OCI-LY3 (cell line): Measurements from ENCODE around the gene PHLDB1.

Experiments used
- EZH2phosphoT487 ChIP-seq: fragments of 200-600 bp; shearing (Covaris generic); IDR thresholded peaks from 2 replicates; pipeline ENCODE4 v1.6.1; 2018; ENCODE audit warnings: antibody characterized with exemption, mixed run types, low read depth
- TF ChIP-seq, protein P1 (sequence below): fragments of 200-600, 300-600 bp; sonication (generic); IDR thresholded peaks from 2 replicates; pipeline ENCODE4 v1.5.1; 2014; ENCODE audit warnings: antibody characterized with exemption, low read length, low read depth

DNA sequence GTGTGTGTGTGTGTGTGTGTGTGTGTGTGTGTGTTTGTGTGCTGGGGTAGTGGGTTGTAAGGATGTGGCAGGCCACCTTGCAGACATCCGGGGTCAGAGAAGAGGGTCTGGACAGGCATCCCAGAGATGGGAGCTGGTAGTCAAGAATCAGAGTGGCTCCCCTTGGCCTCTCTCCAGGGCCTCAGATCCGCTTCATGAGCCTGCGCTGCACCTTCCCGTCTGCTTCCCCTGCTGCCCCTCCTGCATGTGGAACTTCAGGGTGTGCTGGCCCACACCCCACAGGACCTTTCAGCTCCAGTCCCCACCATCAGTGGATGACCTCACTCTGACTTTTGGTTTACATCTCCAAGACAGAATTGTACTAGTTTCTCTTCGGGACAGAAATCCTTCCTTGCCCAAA, 40.9 kb downstream of the PHLDB1 start:
- TF ChIP-seq, protein P1, sequence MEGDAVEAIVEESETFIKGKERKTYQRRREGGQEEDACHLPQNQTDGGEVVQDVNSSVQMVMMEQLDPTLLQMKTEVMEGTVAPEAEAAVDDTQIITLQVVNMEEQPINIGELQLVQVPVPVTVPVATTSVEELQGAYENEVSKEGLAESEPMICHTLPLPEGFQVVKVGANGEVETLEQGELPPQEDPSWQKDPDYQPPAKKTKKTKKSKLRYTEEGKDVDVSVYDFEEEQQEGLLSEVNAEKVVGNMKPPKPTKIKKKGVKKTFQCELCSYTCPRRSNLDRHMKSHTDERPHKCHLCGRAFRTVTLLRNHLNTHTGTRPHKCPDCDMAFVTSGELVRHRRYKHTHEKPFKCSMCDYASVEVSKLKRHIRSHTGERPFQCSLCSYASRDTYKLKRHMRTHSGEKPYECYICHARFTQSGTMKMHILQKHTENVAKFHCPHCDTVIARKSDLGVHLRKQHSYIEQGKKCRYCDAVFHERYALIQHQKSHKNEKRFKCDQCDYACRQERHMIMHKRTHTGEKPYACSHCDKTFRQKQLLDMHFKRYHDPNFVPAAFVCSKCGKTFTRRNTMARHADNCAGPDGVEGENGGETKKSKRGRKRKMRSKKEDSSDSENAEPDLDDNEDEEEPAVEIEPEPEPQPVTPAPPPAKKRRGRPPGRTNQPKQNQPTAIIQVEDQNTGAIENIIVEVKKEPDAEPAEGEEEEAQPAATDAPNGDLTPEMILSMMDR, result no peak
- TF ChIP-seq EZH2phosphoT487, result no peak
